ENCODE results near the gene CDC42EP2. TPM values are rescaled to one million over a fixed set of nuclear protein-coding genes. Genes with fewer than 3 reads are reported as not detected.

The CDC42EP2 gene
- not detected for polyA plus RNA-seq (2012; ENCODE audit: insufficient read depth, insufficient read length)

DNA sequence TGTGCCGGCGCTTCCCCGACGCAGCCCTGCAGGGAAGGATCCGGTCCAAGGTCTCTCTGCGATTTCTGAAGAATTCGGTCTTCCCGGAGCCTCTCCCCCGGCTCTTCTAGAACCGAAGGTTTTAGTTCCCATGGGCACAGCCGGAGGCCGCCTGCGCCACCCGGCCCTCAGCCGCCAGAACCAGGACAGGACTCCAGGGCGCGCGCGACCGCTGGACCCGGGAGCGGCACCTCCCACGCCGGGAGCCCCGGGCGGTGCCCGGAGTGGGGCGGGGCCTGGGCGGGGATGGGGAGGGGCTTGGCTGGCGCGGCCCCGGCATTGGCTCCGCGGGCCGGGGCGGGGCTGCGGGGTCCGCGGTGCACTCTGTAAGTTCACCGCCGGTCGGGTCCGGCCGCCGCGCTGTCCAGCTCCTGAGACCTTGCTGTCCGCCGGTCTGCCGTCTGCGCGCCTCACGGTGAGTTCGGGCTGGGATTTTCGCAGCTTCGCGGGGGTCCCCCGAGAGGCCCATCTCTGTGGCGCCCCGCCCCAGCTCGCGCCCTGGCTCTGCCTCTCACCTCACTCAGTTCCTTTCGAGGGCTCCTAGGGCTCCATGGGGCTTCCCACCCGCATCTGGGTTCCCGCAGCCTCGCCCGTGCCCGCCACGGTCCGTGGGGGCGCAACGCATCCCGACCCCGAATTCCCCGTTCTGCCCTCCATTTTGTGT, at the start of gene CDC42EP2:
TSS of gene CDC42EP2 (plus strand) at position 366 of the 703 bp plus-strand sequence. CDS start 6,033 bp downstream, outside the sequence.
- DNase-seq (ENCODE audit: low read depth, low spot score) = no peak
- H3K4me3 ChIP-seq (ENCODE audit: low read length) = peak within 1 kb of the TSS; percentile 69

DNA sequence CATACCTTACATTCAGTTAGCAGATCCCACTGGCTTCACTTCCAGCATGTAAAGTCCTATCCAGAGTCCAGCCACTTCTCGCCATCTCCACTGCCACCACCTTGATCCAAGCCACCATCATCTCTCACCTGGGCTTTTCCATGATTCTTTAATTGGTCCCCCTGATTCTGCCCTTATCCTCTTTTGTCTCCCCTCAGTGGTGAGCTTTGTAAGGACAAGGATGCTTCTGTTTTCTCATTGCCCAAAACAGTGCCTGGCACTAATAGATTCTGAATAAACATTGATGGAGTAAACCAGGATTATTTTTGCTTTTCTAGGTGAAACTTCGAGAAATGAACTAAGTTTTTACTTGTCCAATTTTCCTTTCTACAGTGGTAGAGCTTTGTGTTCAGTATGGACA, 48.5 kb upstream of the CDC42EP2 start:
- H3K4me3 ChIP-seq (ENCODE audit: low read length) = no peak overlapping the region
- DNase-seq (ENCODE audit: low read depth, low spot score) = no peak

- H3K4me3 ChIP-seq (ENCODE audit: low read length) = no peak overlapping the region
- DNase-seq (ENCODE audit: low read depth, low spot score) = no peak
Measured at GRCh38 chr11:65274735-65275682, 39.7 kb upstream of the CDC42EP2 start.

- DNase-seq (ENCODE audit: low read depth, low spot score) = no peak
- no peak overlapping the region for H3K4me3 ChIP-seq (ENCODE audit: low read length)
Measured at GRCh38 chr11:65275906-65276305, 38.8 kb upstream of the CDC42EP2 start.

- no peak for DNase-seq (ENCODE audit: low read depth, low spot score)
- H3K4me3 ChIP-seq (ENCODE audit: low read length) = no peak overlapping the region
Measured at GRCh38 chr11:65277631-65278277, 36.9 kb upstream of the CDC42EP2 start.

GRCh38 chr11:65278356-65278755, 36.3 kb upstream of the CDC42EP2 start:
- DNase-seq (ENCODE audit: low read depth, low spot score) = no peak
- no peak overlapping the region for H3K4me3 ChIP-seq (ENCODE audit: low read length)

GRCh38 chr11:65279279-65279678, 35.4 kb upstream of the CDC42EP2 start:
- no peak for DNase-seq (ENCODE audit: low read depth, low spot score)
- H3K4me3 ChIP-seq (ENCODE audit: low read length) = no peak overlapping the region

GRCh38 chr11:65279741-65280440, 34.8 kb upstream of the CDC42EP2 start:
- H3K4me3 ChIP-seq (ENCODE audit: low read length) = no peak overlapping the region
- DNase-seq (ENCODE audit: low read depth, low spot score) = no peak

DNA sequence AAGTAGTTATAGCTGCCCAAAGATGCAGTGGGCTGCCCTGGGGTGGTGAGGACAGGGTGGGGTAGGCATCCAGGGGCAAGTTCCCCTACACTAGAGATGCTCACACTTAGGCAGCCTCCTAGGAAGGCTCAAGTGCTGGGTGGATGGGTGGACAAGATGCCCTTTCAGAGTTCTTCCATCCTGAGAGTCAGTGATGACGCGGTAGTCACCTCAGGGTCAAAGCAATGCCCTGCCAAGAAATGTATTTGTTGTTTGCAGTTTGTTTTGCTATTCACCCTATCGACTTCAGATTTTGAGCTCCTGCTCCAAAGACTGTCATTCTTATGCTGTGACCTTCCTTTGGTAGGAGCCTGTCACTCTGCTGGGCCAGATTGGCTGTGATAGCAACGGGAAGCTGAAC, 34.0 kb upstream of the CDC42EP2 start:
- H3K4me3 ChIP-seq (ENCODE audit: low read length) = no peak overlapping the region
- no peak for DNase-seq (ENCODE audit: low read depth, low spot score)

- no peak overlapping the region for H3K4me3 ChIP-seq (ENCODE audit: low read length)
- no peak for DNase-seq (ENCODE audit: low read depth, low spot score)
Measured at GRCh38 chr11:65286686-65287085, 28.0 kb upstream of the CDC42EP2 start.

- DNase-seq (ENCODE audit: low read depth, low spot score) = no peak
- H3K4me3 ChIP-seq (ENCODE audit: low read length) = no peak overlapping the region
Measured at GRCh38 chr11:65287601-65288000, 27.1 kb upstream of the CDC42EP2 start.

DNA sequence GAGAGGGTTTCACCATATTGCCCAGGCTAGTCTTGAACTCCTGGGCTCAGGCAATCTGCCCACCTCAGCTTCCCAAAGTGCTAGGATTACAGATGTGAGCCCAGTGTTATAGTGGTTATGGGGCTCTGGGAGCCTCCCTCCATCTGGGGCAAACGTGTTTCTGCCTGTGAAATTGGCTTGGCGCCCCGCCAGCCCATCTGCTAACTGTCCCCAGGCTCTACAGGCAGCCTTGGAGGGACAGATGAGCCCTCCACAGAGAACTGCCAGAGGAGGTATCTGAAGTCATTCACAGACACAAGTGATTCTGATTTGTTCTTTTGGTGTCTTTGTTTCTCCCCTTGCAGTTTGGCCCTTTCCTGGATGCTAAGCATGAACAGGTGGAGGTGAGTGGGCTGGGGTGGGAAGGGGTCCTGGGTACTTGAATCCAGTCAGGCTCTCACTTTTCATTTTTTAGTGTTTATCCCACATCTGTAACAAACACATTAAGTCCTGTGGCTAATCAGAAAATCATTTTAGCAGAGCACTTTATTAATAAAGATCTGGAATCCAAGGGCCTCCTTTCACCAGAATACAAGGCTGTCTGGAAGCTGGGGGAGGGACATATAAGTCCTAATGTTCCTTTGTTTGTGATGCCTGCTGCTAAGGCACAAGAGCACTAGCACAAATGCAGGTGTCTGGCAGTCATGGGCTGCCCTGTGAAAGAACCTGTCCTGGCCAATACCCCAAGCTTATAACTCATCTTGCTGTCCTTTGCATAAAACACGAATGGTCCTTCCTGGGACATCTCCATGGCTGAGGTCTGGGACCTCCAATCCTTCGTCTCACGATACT, 25.7 kb upstream of the CDC42EP2 start:
- H3K4me3 ChIP-seq (ENCODE audit: low read length) = no peak overlapping the region
- DNase-seq (ENCODE audit: low read depth, low spot score) = peak; percentile 24

- no peak for DNase-seq (ENCODE audit: low read depth, low spot score)
- H3K4me3 ChIP-seq (ENCODE audit: low read length) = no peak overlapping the region
Measured at GRCh38 chr11:65290448-65291165, 24.1 kb upstream of the CDC42EP2 start.

- no peak for DNase-seq (ENCODE audit: low read depth, low spot score)
- no peak overlapping the region for H3K4me3 ChIP-seq (ENCODE audit: low read length)
Measured at GRCh38 chr11:65291613-65292012, 23.1 kb upstream of the CDC42EP2 start.

- no peak for DNase-seq (ENCODE audit: low read depth, low spot score)
- no peak overlapping the region for H3K4me3 ChIP-seq (ENCODE audit: low read length)
Measured at GRCh38 chr11:65292890-65293289, 21.8 kb upstream of the CDC42EP2 start.

DNA sequence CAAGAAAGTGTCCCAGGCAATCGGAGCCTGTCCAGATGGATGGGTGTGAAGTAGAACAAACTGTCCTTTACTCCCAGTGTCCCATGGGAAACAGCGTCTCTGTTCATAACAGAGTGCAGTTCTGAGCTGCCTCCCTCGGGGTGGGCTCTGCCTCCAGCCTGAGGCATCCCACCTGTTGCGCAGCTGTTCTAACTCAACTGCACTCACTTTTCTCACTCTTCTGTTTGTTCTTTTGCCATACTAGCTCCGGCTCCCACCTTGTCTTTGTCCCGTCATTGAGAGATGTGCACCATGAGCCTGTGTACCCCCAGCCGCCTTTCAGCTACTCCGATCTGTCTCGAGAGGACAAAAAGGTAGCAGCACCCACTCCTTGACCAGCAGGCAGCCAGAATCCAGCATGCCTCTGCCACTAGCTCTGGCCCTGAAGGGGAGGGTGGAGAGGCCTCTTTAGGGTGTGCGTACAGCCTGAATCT, 20.7 kb upstream of the CDC42EP2 start:
- H3K4me3 ChIP-seq (ENCODE audit: low read length) = no peak overlapping the region
- DNase-seq (ENCODE audit: low read depth, low spot score) = no peak

DNA sequence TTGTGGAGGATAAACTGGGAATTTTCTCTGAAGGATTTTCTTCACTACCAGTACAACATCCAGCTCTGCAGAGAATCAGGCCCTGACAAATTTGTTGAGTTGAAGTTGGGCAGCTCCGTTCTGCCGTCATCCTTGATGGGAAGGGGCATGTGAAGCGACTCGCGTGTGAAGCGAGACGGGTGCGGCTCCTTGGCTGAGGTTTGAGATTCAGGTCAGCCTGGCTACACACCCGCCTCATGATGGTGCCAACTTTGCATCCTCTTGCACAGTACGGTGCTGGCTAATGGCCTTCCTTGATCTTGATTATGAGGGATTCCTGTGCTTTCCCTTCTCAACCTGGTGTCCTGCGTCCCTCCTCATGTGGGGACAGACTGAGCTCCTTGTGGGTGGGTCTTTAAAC, 19.7 kb upstream of the CDC42EP2 start:
- H3K4me3 ChIP-seq (ENCODE audit: low read length) = no peak overlapping the region
- no peak for DNase-seq (ENCODE audit: low read depth, low spot score)
